Muscle layer of colon (tissue), 2 donors: ENCODE measurements around the gene GDF15.

Experiments used
- H3K27ac ChIP-seq: one replicate; pipeline ENCODE4 v1.7.0; 2013; ENCODE audit warnings: low read depth, mild to moderate bottlenecking, low read length, moderate library complexity
- H3K27me3 ChIP-seq, 2 donors: one replicate each; pipeline ENCODE4 v1.7.0; 2013; ENCODE audit warnings: low read length in 2 of 2, mild to moderate bottlenecking in 2 of 2; ENCODE audit not compliant: insufficient read depth in 2 of 2, control insufficient read depth in 1 of 2
- H3K36me3 ChIP-seq: one replicate; pipeline ENCODE4 v1.7.0; 2013; ENCODE audit warnings: mild to moderate bottlenecking, low read length; ENCODE audit not compliant: insufficient read depth
- H3K4me1 ChIP-seq: one replicate; pipeline ENCODE4 v1.7.0; 2013; ENCODE audit warnings: mild to moderate bottlenecking, low read length; ENCODE audit not compliant: insufficient read depth
- H3K4me3 ChIP-seq, 2 donors: one replicate each; pipeline ENCODE4 v1.7.0; 2013; ENCODE audit warnings: low read length in 2 of 2, low read depth in 1 of 2, mild to moderate bottlenecking in 1 of 2, moderate library complexity in 1 of 2
- H3K9ac ChIP-seq: one replicate; pipeline ENCODE4 v1.7.0; 2013; ENCODE audit warnings: low read length
- H3K9me3 ChIP-seq: one replicate; pipeline ENCODE4 v1.7.0; 2013; ENCODE audit warnings: mild to moderate bottlenecking, low read length
- donor health status: abdominal sarcoma.
- donor health status: Adenocarcinoma of cecum.

The GDF15 gene

DNA sequence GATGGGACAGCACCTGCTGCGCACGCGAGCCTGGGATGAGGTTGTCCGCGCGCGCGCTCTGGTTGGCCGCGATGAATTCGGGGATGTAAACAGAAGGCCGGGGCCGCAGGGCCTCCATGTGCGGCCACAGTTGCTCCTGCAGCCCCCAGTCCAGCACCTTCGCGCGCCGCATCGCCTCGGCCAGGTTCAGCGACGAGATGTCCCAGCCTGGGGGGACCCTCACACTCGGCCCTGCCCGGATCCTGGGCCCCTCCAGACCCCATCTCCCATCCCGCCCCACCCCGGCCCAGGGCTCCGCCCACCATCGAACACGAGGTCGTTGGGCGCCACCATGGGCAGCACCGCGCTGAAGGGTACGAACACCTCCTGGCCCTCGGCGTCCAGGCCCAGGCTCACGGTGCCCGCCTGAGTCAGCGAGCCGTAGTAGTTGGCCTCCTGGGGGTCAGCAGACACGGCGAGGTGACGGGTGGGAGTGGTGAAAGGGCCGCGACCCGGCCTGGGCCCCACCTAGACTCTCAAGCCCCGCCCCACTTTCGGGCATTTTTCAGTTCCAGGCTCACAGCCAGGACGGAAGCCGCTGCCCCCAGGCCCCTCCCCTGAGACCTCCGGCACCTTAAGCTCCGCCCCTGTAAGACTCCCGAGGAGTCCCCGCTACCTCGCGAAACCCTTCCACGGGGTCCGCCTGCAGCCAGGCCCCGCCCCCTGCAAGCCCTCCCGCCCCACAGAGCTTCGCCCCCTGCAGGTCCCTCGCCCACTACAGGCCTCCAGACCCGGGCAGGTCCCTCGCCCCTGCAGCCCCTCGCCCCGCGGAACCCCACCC is 50.9 kb downstream of the GDF15 start:
- Histone ChIP-seq H3K27me3 (peaks cover 0 to 22% of the 10 kb centered on the region in 2 donors), H3K9ac (no peak overlapping the region), H3K4me1 (peaks cover 16% of the 10 kb centered on the region), H3K9me3 (no peaks in the 10 kb centered on the region), H3K36me3 (no peaks in the 10 kb centered on the region), H3K27ac (no peak overlapping the region), H3K4me3 (peak overlapping the region in 1 of 2 donors; percentile 23)

- Histone ChIP-seq H3K9ac (no peak within 1 kb of the TSS), H3K36me3 (no peaks in the 10 kb centered on the region), H3K27me3 (peaks cover 0 to 22% of the 10 kb centered on the region in 2 donors), H3K4me1 (peaks cover 16% of the 10 kb centered on the region), H3K27ac (peak within 1 kb of the TSS; percentile 34), H3K4me3 (peak within 1 kb of the TSS; percentile 23 to 32), H3K9me3 (no peaks in the 10 kb centered on the region)
Measured at GRCh38 chr19:18437491-18438330, 51.8 kb downstream of the GDF15 start, which contains the start of gene ISYNA1. Gene ISYNA1 (minus strand): TSS chr19:18438133. CDS start chr19:18437979, 154 bp downstream.

- Histone ChIP-seq H3K27ac (peak overlapping the region; percentile 34), H3K4me3 (no peak overlapping the region), H3K4me1 (peaks cover 16% of the 10 kb centered on the region), H3K36me3 (peaks cover 5% of the 10 kb centered on the region), H3K27me3 (peaks cover 0 to 22% of the 10 kb centered on the region in 2 donors), H3K9ac (no peak overlapping the region), H3K9me3 (no peaks in the 10 kb centered on the region)
Measured at GRCh38 chr19:18438331-18439024, 52.5 kb downstream of the GDF15 start.
